Gastroesophageal sphincter (tissue), 4 donors: ENCODE measurements around the gene IZUMO4. TPM values are rescaled to one million over a fixed set of nuclear protein-coding genes. Genes with fewer than 3 reads are reported as not detected.
A peak's percentile ranks its signal among the peaks of the same experiment; 100 is the strongest.

ENCODE experiments used
- ATAC-seq: fragments of 150-250 bp; one replicate; pipeline ENCODE4 v1.9.1; 2016; ENCODE audit warnings: mild to moderate bottlenecking, moderate library complexity
- H3K27ac ChIP-seq, 4 donors: fragments of 200-600 bp; sonication (generic) in 3 of 4; 1 replicate in 3 of 4; 2 replicates in 1 of 4; pipeline ENCODE4 v1.5.1; 2016 to 2019
- H3K27me3 ChIP-seq: fragments of 200-600 bp; sonication (generic); one replicate; pipeline ENCODE4 v1.5.1; 2019
- H3K36me3 ChIP-seq, 2 donors: fragments of 200-600 bp; sonication (generic); one replicate each; pipeline ENCODE4 v1.5.1; 2019; ENCODE audit warnings: control low read depth in 1 of 2
- H3K4me1 ChIP-seq, 3 donors: fragments of 200-600 bp; sonication (generic); 1 replicate in 2 of 3; 2 replicates in 1 of 3; pipeline ENCODE4 v1.5.1; 2016 to 2019; ENCODE audit warnings: control low read depth in 2 of 3
- H3K4me3 ChIP-seq, 2 donors: fragments of 200-600 bp; sonication (generic); one replicate each; pipeline ENCODE4 v1.5.1; 2019; ENCODE audit warnings: mild to moderate bottlenecking in 1 of 2, moderate library complexity in 1 of 2
- H3K9me3 ChIP-seq, 3 donors: fragments of 200-600 bp; sonication (generic); one replicate each; pipeline ENCODE4 v1.5.1; 2017 to 2019; ENCODE audit warnings: control low read depth in 2 of 3
- EP300 ChIP-seq: sonication (generic); formaldehyde crosslinking; IDR thresholded peaks from one replicate; pipeline ENCODE4 v1.6.1; 2017; ENCODE audit warnings: antibody characterized with exemption, mild to moderate bottlenecking
- POLR2A ChIP-seq, 2 donors: fragments of 450-650 bp; IDR thresholded peaks; one replicate each; pipeline ENCODE4 v1.6.1; 2017; ENCODE audit warnings: antibody characterized with exemption in 2 of 2, mild to moderate bottlenecking in 2 of 2, moderate library complexity in 1 of 2
- POLR2AphosphoS5 ChIP-seq: sonication (generic); formaldehyde crosslinking; IDR thresholded peaks from one replicate; pipeline ENCODE4 v1.6.1; 2017; ENCODE audit warnings: antibody characterized with exemption
- WGBS, 2 donors: methylation state at CpG; one replicate each; pipeline ENCODE4 v1.1.5; 2018; ENCODE audit warnings: low coverage in 1 of 2; 5-methylcytosine and 5-hydroxymethylcytosine counted together
- total RNA-seq, 4 donors: library from RNA; depleted of rRNA; stranded (reverse); fragments of >200 nt; gene quantifications; one replicate each; pipeline ENCODE4 v1.1.0, GENCODE V29; 2016
- TF ChIP-seq, protein P1 (sequence below), 4 experiments: fragments of 200-600 bp in 2 of 4; fragments of 450-650 bp in 2 of 4; sonication (generic) in 1 of 4; IDR thresholded peaks; one replicate each; pipeline ENCODE4 v1.5.1; 2017 to 2019; ENCODE audit warnings: antibody characterized with exemption in 4 of 4, mild to moderate bottlenecking in 2 of 4, moderate library complexity in 2 of 4

Gene IZUMO4
- total RNA-seq, 4 donors from 2014 or later: 2.4 to 17.3 (median 4.3) TPM

DNA sequence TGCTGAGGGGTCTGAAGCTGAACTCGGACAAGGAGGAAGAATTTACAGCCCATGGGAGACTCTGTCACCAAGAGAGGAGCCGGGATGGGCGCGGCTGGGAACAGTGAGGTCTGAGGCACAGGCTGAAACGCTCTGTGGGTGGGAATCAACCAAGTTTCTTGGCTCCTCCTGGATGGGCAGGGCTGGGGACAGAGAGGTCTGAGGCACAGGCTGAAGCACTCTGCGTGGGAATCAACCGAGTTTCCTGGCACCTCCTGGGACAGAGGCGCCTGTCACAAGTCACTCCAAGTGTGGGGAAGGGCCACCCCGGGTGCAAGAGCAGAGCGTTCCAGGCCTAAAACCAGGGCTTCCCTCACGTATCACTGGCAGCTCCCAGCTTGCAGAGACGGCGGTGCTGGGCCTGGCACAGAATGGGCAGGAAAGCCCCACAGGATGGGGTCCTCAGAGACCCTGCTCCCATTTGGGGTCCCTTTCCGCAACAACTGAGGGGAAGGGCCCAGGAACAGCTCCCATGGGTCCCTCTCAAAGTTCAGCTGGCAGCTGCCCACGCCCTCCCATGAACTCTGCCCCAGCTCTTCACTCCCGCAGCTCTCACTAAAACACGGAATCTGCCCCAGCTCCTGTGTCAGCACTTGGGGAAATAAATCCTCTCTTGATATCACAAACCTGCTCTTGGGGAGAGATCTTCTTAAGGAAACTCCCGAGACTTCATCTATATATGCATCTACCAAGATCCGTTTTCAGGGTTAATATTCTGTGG lies 36.2 kb downstream of the IZUMO4 start:
- H3K27ac ChIP-seq: no peak overlapping the region
- WGBS, 2 donors: 79 to 100% methylated on average over 2 to 8 of the region's 19 CpGs
- H3K4me3 ChIP-seq: no peak overlapping the region
- H3K36me3 ChIP-seq: peaks cover 0 to 96% of the 10 kb centered on the region in 2 donors
- no peaks in the 10 kb centered on the region for H3K9me3 ChIP-seq
- ATAC-seq: peak; percentile 28
- H3K27me3 ChIP-seq: no peaks in the 10 kb centered on the region
- no peaks in the 10 kb centered on the region for H3K4me1 ChIP-seq
- TF ChIP-seq EP300 (no peak), POLR2A (IDR thresholded peaks at IDR 0.05) (no peak), POLR2AphosphoS5 (no peak)
- TF ChIP-seq, protein P1, sequence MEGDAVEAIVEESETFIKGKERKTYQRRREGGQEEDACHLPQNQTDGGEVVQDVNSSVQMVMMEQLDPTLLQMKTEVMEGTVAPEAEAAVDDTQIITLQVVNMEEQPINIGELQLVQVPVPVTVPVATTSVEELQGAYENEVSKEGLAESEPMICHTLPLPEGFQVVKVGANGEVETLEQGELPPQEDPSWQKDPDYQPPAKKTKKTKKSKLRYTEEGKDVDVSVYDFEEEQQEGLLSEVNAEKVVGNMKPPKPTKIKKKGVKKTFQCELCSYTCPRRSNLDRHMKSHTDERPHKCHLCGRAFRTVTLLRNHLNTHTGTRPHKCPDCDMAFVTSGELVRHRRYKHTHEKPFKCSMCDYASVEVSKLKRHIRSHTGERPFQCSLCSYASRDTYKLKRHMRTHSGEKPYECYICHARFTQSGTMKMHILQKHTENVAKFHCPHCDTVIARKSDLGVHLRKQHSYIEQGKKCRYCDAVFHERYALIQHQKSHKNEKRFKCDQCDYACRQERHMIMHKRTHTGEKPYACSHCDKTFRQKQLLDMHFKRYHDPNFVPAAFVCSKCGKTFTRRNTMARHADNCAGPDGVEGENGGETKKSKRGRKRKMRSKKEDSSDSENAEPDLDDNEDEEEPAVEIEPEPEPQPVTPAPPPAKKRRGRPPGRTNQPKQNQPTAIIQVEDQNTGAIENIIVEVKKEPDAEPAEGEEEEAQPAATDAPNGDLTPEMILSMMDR (IDR thresholded peaks at IDR 0.05): no peak

DNA sequence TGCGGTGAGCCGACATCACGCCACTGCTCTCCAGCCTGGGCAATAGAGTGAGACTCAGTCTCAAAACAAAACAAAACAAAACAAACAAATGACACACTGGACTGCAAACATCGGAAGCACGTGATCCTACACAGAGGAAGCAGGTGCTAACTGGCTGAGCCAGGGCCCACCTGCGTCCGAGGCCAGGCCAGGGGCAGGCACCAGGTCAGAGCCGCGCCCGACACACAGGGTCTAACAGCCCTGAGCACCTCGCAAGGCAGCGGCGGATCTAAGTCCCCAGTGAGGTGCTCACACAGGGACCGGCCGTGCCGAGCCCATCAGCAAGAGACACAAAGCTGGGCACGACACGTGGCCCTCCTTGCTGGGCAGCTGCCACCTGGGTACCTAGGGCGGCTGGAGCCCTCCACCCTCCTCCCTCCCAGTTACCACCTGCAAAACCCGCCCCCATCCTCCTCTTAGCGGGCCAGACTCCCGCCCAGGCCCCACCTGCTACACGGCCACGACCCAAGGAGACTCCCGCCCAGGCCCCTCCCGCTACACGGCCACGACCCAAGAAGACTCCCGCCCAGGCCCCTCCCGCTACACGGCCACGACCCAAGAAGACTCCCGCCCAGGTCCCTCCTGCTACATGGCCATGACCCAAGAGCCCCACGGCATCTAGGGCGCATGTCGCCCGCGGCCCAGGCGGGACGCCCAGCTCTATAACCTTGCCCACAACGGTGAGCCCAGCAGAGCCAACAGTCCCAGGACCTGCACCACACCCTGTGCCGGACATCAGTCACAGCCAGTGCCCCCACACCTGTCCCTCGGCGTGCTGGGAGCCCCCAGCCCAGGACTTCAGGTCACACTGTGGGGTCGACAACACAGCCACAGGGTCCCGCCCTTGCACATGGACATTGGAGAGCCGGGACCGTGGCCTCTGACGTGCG lies 39.0 kb downstream of the IZUMO4 start:
- Histone ChIP-seq H3K9me3 (no peaks in the 10 kb centered on the region), H3K4me1 (peaks cover 0 to 6% (median 0%) of the 10 kb centered on the region in 3 donors), H3K27me3 (no peaks in the 10 kb centered on the region), H3K27ac (no peak overlapping the region), H3K36me3 (peaks cover 0 to 95% of the 10 kb centered on the region in 2 donors), H3K4me3 (no peak overlapping the region)
- 96 to 97% methylated on average over 8 to 10 of the region's 50 CpGs for WGBS, 2 donors
- ATAC-seq: no peak
- TF ChIP-seq POLR2A (IDR thresholded peaks at IDR 0.05): no peak

DNA sequence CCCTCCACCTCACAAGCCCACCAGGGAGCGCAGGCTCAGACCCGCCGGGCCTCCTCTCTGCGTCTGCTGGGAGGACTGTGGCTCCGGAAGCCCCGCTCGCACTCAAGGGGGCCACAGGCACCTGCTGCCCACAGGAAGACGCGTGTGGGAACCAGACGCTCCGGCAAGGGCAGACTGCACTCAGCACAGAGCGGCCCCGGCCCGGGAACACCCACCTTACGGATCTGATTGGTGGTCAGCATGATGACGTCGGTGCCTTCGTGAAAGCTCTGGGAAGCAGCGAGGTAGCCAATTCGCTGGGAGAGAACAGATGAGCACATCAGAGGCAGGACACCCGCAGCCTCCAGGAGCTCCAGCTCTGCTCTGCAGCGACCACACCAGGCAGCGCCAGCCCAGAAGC lies 40.1 kb downstream of the IZUMO4 start:
- ATAC-seq: no peak
- Histone ChIP-seq H3K27ac (no peak overlapping the region), H3K9me3 (no peaks in the 10 kb centered on the region), H3K36me3 (peaks cover 0 to 86% of the 10 kb centered on the region in 2 donors), H3K4me1 (peaks cover 0 to 6% (median 0%) of the 10 kb centered on the region in 3 donors), H3K4me3 (no peak overlapping the region), H3K27me3 (no peaks in the 10 kb centered on the region)
- TF ChIP-seq POLR2A (IDR thresholded peaks at IDR 0.05) (no peak), EP300 (no peak), POLR2AphosphoS5 (no peak)
- TF ChIP-seq, protein P1 (IDR thresholded peaks at IDR 0.05): no peak
- WGBS, 2 donors: 88% methylated on average over 5 of the region's 23 CpGs; no CpG with 5 or more reads in 1 of the 2 donors

DNA sequence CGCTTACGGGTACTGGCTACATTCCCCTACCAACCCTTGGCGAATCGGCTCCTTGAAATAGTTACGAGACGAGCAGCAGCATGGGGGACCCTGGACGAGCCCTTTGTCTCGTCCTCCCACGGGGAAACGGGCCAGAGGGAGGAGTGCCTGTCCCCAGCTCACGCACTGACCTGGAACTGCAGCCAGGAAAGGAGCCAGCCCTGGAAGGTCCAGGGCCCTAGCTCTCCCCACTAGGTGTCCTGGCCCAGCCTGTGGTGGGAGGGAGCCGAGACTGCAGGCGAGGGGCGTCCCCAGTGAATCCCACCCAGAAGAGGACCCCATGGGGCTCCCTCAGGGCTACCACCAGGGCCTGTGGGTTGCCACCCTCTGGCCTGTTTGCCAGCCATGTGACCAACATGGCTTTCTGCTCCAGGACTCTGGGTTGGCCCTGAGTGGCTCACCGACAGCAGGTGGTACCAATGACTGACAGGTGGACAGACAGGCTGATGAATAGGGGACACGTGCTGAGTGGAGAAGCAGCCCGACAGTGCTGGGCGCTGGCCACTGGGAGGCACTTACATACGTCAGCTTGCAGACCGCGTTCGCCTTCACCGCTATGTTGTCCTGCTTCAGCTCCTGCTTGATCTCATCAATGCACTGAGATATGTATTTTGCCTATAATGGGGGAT lies 41.5 kb downstream of the IZUMO4 start:
- no peak for TF ChIP-seq EP300
- TF ChIP-seq POLR2AphosphoS5: no peak
- Histone ChIP-seq H3K27me3 (no peaks in the 10 kb centered on the region), H3K4me3 (no peak overlapping the region), H3K9me3 (no peaks in the 10 kb centered on the region), H3K36me3 (peaks cover 0 to 72% of the 10 kb centered on the region in 2 donors), H3K27ac (no peak overlapping the region), H3K4me1 (peaks cover 0 to 6% (median 0%) of the 10 kb centered on the region in 3 donors)
- ATAC-seq: no peak
- 89 to 90% methylated on average over 7 to 12 of the region's 23 CpGs for WGBS, 2 donors

DNA sequence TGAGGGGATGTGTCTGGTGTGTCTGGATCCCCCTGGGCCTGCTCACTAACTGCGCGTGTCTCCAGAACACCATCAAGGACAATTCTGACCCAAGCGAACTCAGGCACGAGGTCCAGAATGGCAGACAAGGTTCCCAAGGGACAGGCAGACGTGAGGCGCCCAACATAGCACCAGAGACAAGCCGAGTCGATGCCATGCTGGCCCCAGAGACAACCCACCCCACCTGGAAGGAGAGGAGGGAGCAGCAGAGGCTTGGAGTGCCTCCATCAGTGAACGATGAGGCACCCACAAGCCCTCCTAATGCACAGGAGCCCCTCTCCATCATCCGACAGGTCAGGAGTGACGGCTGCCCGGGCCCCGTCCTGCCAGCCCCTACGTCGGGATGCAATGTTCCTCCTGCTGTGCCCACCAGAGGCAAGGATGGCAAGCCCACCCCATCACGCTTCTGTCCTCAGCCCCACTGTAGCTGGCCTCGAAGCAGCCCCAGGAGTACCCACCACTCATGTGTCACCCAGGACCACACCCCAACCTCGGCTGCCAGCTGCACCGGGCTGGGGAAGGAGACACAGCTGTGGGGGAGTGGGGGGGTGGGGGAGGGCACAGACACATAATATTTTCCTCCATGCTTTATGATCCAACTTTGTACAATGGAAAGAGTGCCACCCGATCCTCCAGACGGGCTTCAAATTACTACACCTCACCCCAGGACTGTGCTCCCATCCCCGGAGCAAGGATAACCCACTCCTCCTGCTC lies 42.8 kb downstream of the IZUMO4 start:
- ATAC-seq: no peak
- Histone ChIP-seq H3K4me3 (no peak overlapping the region), H3K4me1 (peaks cover 0 to 12% (median 0%) of the 10 kb centered on the region in 3 donors), H3K27ac (no peak overlapping the region), H3K9me3 (no peaks in the 10 kb centered on the region), H3K36me3 (peaks cover 0 to 59% of the 10 kb centered on the region in 2 donors), H3K27me3 (no peaks in the 10 kb centered on the region)
- WGBS, 2 donors: 69% methylated on average over 4 of the region's 22 CpGs; no CpG with 5 or more reads in 1 of the 2 donors
- TF ChIP-seq, protein P1 (IDR thresholded peaks at IDR 0.05): no peak
- TF ChIP-seq POLR2AphosphoS5 (no peak), POLR2A (IDR thresholded peaks at IDR 0.05) (no peak), EP300 (no peak)
